Stomach (tissue), 9 donors: ENCODE measurements around the gene AMACR. TPM values are rescaled to one million over a fixed set of nuclear protein-coding genes. Genes with fewer than 3 reads are reported as not detected.
"Not testable (repeated sequence)": the region's sequence is repeated elsewhere in the genome, so short reads cannot be mapped to it uniquely, and the experiment has no call there.

Experiments used
- DNase-seq, 2 donors: peaks; one replicate each; pipeline versions ENCODE4 v3.0.0 to v3.0.0-alpha.2; 2013 to 2019
- H3K27ac ChIP-seq, 5 donors: fragments of 200-600 bp in 4 of 5; sonication (generic) in 4 of 5; one replicate each; pipeline ENCODE4 v1.5.1; 2013 to 2019; ENCODE audit warnings: mild to moderate bottlenecking in 1 of 5, moderate library complexity in 1 of 5
- H3K27me3 ChIP-seq, 3 donors: fragments of 200-600 bp; sonication (generic); one replicate each; pipeline ENCODE4 v1.5.1; 2017 to 2019; ENCODE audit warnings: mixed run types in 1 of 3
- H3K36me3 ChIP-seq, 4 donors: fragments of 200-600 bp; sonication (generic); 1 replicate in 3 of 4; 2 replicates in 1 of 4; pipeline ENCODE4 v1.5.1; 2016 to 2019
- H3K4me1 ChIP-seq, 4 donors: fragments of 200-600 bp; sonication (generic); one replicate each; pipeline ENCODE4 v1.5.1; 2016 to 2019
- H3K4me3 ChIP-seq, 4 donors: fragments of 200-600 bp; sonication (generic) in 3 of 4; one replicate each; pipeline ENCODE4 v1.5.1; 2016 to 2019; ENCODE audit warnings: mild to moderate bottlenecking in 1 of 4
- H3K9me3 ChIP-seq, 4 donors: fragments of 200-600 bp; sonication (generic); one replicate each; pipeline ENCODE4 v1.5.1; 2016 to 2019
- CTCF ChIP-seq, 7 experiments: fragments of 450-650 bp in 4 of 7; fragments of 200-600 bp in 3 of 7; sonication (generic) in 3 of 7; IDR thresholded peaks; one replicate each; pipeline ENCODE4 v1.5.1; 2016 to 2019; ENCODE audit warnings: antibody characterized with exemption in 7 of 7, control low read depth in 2 of 7, mild to moderate bottlenecking in 1 of 7
- EP300 ChIP-seq: sonication (generic); formaldehyde crosslinking; IDR thresholded peaks from one replicate; pipeline ENCODE4 v1.6.1; 2017; ENCODE audit warnings: antibody characterized with exemption
- POLR2A ChIP-seq, 4 donors: fragments of 450-650 bp; IDR thresholded peaks; one replicate each; pipeline ENCODE4 v1.6.1; 2016; ENCODE audit warnings: antibody characterized with exemption in 4 of 4, control low read depth in 2 of 4, mild to moderate bottlenecking in 1 of 4, moderate library complexity in 1 of 4
- POLR2AphosphoS5 ChIP-seq, 3 donors: sonication (generic); formaldehyde crosslinking; IDR thresholded peaks; one replicate each; pipeline ENCODE4 v1.6.1; 2016; ENCODE audit warnings: antibody characterized with exemption in 3 of 3
- WGBS, 5 donors: extraction: QIAGEN DNeasy Blood & Tissue Kit in 3 of 5; methylation state at CpG; one replicate each; pipeline versions ENCODE4 v1.1.5 to v1.1.7; 2013 to 2018; 5-methylcytosine and 5-hydroxymethylcytosine counted together
- intact Hi-C: fragments of 100-400 bp; cut with DNase I; formaldehyde crosslinking; loops from one replicate; pipeline ENCODE4 v1.15.1; 2023; ENCODE audit warnings: low total_unique reads
- polyA plus RNA-seq, 3 donors: library from polyadenylated mRNA; stranded (reverse); fragments of 200-250 nt; gene quantifications; one replicate each; pipeline ENCODE4 v1.2.3, GENCODE V29; 2013
- total RNA-seq, 5 donors: library from RNA; depleted of rRNA; stranded (reverse); fragments of >200 nt; gene quantifications; one replicate each; pipeline versions ENCODE4 v1.1.0 to v1.2.3, GENCODE V29; 2014 to 2016
- donor health status: healthy with polysubstance abuse.
- donor health status: Bipolar disorder and iron deficiency.
- donor health status: healthy.

The AMACR gene
- total and polyA plus RNA-seq, 8 donors: 8.5 to 89.7 (median 19.5) TPM

- peaks cover 0 to 6% (median 0%) of the 10 kb centered on the region in 4 donors for H3K4me1 ChIP-seq
- DNase-seq: no peak
- intact Hi-C loops: no loop called here
- no peak overlapping the region for H3K4me3 ChIP-seq
- no peaks in the 10 kb centered on the region for H3K36me3 ChIP-seq
- WGBS, 5 donors: 41 to 69% (median 53%) methylated on average over 2 of the region's 2 CpGs
- TF ChIP-seq POLR2AphosphoS5 (IDR thresholded peaks at IDR 0.05): no peak
- TF ChIP-seq CTCF (IDR thresholded peaks at IDR 0.05): no peak
- no peak for TF ChIP-seq POLR2A (IDR thresholded peaks at IDR 0.05)
- no peak for TF ChIP-seq EP300
- no peaks in the 10 kb centered on the region for H3K9me3 ChIP-seq
- no peak overlapping the region for H3K27ac ChIP-seq
- no peaks in the 10 kb centered on the region for H3K27me3 ChIP-seq
These were observed 41.0 kb downstream of the AMACR start for GRCh38 chr5:33966805-33967204.

DNA sequence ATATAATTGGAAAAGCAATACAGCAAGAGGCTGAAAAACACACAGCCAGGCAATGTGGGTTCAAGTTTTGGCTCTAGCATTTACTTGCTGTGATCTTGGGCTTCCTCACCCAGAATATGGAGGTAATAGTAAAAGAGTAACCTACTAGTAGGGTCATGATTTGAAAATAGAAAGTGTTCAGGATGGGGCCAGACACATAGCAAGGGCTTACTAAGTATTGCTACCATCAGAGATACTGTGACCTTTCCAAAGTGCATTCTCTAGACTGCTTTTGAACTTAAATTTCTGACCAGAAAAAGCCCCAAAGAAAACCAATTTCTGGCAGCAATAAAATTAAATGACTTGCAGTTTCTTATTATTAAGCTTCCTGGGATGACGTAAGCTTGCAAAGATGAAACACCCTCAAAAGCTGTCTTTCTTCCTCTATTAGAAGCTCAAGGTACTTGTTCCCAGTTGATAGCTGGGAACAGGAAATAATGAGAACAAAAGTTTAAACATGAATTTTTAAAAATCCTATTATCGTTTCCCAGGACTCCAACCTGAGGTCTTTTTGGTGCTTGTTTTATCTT, 43.6 kb downstream of the AMACR start:
- 72 to 87% (median 84%) methylated on average over 2 of the region's 2 CpGs for WGBS, 5 donors
- H3K36me3 ChIP-seq: no peaks in the 10 kb centered on the region
- H3K27ac ChIP-seq: no peak overlapping the region
- no peak for TF ChIP-seq CTCF (IDR thresholded peaks at IDR 0.05)
- no peak for TF ChIP-seq POLR2AphosphoS5 (IDR thresholded peaks at IDR 0.05)
- TF ChIP-seq EP300: no peak
- no peak for TF ChIP-seq POLR2A (IDR thresholded peaks at IDR 0.05)
- H3K27me3 ChIP-seq: no peaks in the 10 kb centered on the region
- intact Hi-C loops: no loop called here
- H3K4me1 ChIP-seq: no peaks in the 10 kb centered on the region
- DNase-seq: no peak
- no peak overlapping the region for H3K4me3 ChIP-seq
- H3K9me3 ChIP-seq: no peaks in the 10 kb centered on the region

- TF ChIP-seq POLR2AphosphoS5 (IDR thresholded peaks at IDR 0.05): no peak
- TF ChIP-seq POLR2A (IDR thresholded peaks at IDR 0.05): no peak
- TF ChIP-seq EP300: no peak
- no peak for TF ChIP-seq CTCF (IDR thresholded peaks at IDR 0.05)
- H3K27me3 ChIP-seq: no peaks in the 10 kb centered on the region
- intact Hi-C loops: no loop called here
- 52 to 69% (median 63%) methylated on average over 2 of the region's 2 CpGs for WGBS, 5 donors
- H3K4me1 ChIP-seq: no peaks in the 10 kb centered on the region
- no peak overlapping the region for H3K27ac ChIP-seq
- no peak overlapping the region for H3K4me3 ChIP-seq
- peaks cover 0 to 9% (median 3%) of the 10 kb centered on the region in 4 donors for H3K9me3 ChIP-seq
- no peaks in the 10 kb centered on the region for H3K36me3 ChIP-seq
- no peak for DNase-seq
These were observed 49.7 kb downstream of the AMACR start for GRCh38 chr5:33958176-33958575.

- no peaks in the 10 kb centered on the region for H3K36me3 ChIP-seq
- H3K27ac ChIP-seq: no peak overlapping the region
- intact Hi-C loops: no loop called here
- 55 to 65% (median 63%) methylated on average over 2 of the region's 2 CpGs for WGBS, 5 donors
- DNase-seq: no peak
- no peaks in the 10 kb centered on the region for H3K4me1 ChIP-seq
- peaks cover 0 to 9% (median 3%) of the 10 kb centered on the region in 4 donors for H3K9me3 ChIP-seq
- no peak overlapping the region for H3K4me3 ChIP-seq
- no peaks in the 10 kb centered on the region for H3K27me3 ChIP-seq
- TF ChIP-seq CTCF (IDR thresholded peaks at IDR 0.05) (no peak), EP300 (no peak), POLR2A (IDR thresholded peaks at IDR 0.05) (no peak), POLR2AphosphoS5 (IDR thresholded peaks at IDR 0.05) (no peak)
These were observed 50.2 kb downstream of the AMACR start for GRCh38 chr5:33957577-33958150.

GRCh38 chr5:33952175-33952574, 55.7 kb downstream of the AMACR start:
- H3K36me3 ChIP-seq, H3K4me1 ChIP-seq, intact Hi-C loops, H3K27ac ChIP-seq, DNase-seq, H3K9me3 ChIP-seq, H3K27me3 ChIP-seq, H3K4me3 ChIP-seq: not testable (repeated sequence)
- 72 to 79% (median 77%) methylated on average over 5 of the region's 5 CpGs for WGBS, 5 donors
